ENCODE results near the gene ADGRV1. TPM values are rescaled to one million over a fixed set of nuclear protein-coding genes. Genes with fewer than 3 reads are reported as not detected.

The ADGRV1 gene
- total and polyA plus RNA-seq, 9 of the 15 experiments (the other 6 are each of a cell fraction or from before 2014, with no cell fraction given): 21.7 to 156 (median 58.2) TPM

DNA sequence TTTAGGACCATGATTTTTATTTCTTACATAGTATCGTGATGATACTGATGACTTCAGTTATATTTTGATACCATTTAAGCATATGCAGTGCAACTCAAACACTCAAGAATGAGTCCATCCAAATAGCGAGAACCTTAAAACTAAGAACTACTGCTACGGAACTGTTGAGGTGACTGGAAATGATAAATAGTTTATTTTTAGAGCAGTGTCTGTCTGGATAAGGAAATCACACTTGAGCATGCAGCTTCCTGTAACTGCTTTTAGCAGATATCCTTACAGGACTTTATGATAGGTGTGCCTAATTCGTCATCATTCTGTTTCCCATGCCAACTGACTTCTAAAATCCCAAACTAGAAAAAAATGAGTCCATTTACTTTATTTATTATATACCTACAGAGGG, 85.5 kb downstream of the ADGRV1 start (continued):
- TF ChIP-seq, protein P1, sequence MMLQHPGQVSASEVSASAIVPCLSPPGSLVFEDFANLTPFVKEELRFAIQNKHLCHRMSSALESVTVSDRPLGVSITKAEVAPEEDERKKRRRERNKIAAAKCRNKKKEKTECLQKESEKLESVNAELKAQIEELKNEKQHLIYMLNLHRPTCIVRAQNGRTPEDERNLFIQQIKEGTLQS (IDR thresholded peaks at IDR 0.05): peak; percentile 87
- TF ChIP-seq, protein P1 (CRISPR knock-in tag; conservative IDR thresholded peaks at IDR 0.05): no peak; the same call in 1 of the 2 replicates
- peak; percentile 98 for TF ChIP-seq RNF2 (IDR thresholded peaks at IDR 0.05)
- TF ChIP-seq ARNT (IDR thresholded peaks at IDR 0.05): peak in 1 of 2 experiments; percentile 81
- no peak for TF ChIP-seq ADNP (tag; IDR thresholded peaks at IDR 0.05)
- no peak for TF ChIP-seq ZNF217 (CRISPR knock-in tag; IDR thresholded peaks at IDR 0.05)
- TF ChIP-seq ZNF408 (CRISPR knock-in tag; IDR thresholded peaks at IDR 0.05; ENCODE audit: low read depth): no peak
- TF ChIP-seq, protein P2, sequence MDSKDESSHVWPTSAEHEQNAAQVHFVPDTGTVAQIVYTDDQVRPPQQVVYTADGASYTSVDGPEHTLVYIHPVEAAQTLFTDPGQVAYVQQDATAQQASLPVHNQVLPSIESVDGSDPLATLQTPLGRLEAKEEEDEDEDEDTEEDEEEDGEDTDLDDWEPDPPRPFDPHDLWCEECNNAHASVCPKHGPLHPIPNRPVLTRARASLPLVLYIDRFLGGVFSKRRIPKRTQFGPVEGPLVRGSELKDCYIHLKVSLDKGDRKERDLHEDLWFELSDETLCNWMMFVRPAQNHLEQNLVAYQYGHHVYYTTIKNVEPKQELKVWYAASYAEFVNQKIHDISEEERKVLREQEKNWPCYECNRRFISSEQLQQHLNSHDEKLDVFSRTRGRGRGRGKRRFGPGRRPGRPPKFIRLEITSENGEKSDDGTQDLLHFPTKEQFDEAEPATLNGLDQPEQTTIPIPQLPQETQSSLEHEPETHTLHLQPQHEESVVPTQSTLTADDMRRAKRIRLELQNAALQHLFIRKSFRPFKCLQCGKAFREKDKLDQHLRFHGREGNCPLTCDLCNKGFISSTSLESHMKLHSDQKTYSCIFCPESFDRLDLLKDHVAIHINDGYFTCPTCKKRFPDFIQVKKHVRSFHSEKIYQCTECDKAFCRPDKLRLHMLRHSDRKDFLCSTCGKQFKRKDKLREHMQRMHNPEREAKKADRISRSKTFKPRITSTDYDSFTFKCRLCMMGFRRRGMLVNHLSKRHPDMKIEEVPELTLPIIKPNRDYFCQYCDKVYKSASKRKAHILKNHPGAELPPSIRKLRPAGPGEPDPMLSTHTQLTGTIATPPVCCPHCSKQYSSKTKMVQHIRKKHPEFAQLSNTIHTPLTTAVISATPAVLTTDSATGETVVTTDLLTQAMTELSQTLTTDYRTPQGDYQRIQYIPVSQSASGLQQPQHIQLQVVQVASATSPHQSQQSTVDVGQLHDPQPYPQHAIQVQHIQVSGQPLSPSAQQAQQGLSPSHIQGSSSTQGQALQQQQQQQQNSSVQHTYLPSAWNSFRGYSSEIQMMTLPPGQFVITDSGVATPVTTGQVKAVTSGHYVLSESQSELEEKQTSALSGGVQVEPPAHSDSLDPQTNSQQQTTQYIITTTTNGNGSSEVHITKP (IDR thresholded peaks at IDR 0.05; ENCODE audit: partially characterized antibody): no peak
- no peak for TF ChIP-seq ESRRB (CRISPR knock-in tag; IDR thresholded peaks at IDR 0.05; ENCODE audit: borderline replicate concordance)
- TF ChIP-seq PHF8 (IDR thresholded peaks at IDR 0.05; ENCODE audit: borderline replicate concordance, low read length): no peak; the same call in 1 of the 2 replicates
- TF ChIP-seq, protein P3, sequence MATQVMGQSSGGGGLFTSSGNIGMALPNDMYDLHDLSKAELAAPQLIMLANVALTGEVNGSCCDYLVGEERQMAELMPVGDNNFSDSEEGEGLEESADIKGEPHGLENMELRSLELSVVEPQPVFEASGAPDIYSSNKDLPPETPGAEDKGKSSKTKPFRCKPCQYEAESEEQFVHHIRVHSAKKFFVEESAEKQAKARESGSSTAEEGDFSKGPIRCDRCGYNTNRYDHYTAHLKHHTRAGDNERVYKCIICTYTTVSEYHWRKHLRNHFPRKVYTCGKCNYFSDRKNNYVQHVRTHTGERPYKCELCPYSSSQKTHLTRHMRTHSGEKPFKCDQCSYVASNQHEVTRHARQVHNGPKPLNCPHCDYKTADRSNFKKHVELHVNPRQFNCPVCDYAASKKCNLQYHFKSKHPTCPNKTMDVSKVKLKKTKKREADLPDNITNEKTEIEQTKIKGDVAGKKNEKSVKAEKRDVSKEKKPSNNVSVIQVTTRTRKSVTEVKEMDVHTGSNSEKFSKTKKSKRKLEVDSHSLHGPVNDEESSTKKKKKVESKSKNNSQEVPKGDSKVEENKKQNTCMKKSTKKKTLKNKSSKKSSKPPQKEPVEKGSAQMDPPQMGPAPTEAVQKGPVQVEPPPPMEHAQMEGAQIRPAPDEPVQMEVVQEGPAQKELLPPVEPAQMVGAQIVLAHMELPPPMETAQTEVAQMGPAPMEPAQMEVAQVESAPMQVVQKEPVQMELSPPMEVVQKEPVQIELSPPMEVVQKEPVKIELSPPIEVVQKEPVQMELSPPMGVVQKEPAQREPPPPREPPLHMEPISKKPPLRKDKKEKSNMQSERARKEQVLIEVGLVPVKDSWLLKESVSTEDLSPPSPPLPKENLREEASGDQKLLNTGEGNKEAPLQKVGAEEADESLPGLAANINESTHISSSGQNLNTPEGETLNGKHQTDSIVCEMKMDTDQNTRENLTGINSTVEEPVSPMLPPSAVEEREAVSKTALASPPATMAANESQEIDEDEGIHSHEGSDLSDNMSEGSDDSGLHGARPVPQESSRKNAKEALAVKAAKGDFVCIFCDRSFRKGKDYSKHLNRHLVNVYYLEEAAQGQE (IDR thresholded peaks at IDR 0.05; ENCODE audit: borderline replicate concordance): no peak
- TF ChIP-seq, protein P3 (CRISPR knock-in tag; IDR thresholded peaks at IDR 0.05; ENCODE audit: low read depth): no peak
- TF ChIP-seq, protein P4, sequence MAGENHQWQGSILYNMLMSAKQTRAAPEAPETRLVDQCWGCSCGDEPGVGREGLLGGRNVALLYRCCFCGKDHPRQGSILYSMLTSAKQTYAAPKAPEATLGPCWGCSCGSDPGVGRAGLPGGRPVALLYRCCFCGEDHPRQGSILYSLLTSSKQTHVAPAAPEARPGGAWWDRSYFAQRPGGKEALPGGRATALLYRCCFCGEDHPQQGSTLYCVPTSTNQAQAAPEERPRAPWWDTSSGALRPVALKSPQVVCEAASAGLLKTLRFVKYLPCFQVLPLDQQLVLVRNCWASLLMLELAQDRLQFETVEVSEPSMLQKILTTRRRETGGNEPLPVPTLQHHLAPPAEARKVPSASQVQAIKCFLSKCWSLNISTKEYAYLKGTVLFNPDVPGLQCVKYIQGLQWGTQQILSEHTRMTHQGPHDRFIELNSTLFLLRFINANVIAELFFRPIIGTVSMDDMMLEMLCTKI (IDR thresholded peaks at IDR 0.05; ENCODE audit: partially characterized antibody): no peak
- TF ChIP-seq CBFA2T3 (IDR thresholded peaks at IDR 0.05): peak; percentile 99
- no peak for TF ChIP-seq SETDB1 (IDR thresholded peaks at IDR 0.05; ENCODE audit: low read length)
- TF ChIP-seq NR1H2 (CRISPR knock-in tag; IDR thresholded peaks at IDR 0.05): no peak

Measured in K562 (cell line).